GM18502 (cell line): ENCODE measurements around the gene LPAR1.

Source experiments
- ATAC-seq: cut with Tn5 transposase; IDR thresholded peaks from one replicate; pipeline ENCODE4 v1.9.1; 2021; ENCODE audit warnings: mild to moderate bottlenecking; ENCODE audit not compliant: unreplicated experiment, poor library complexity

The LPAR1 gene

DNA sequence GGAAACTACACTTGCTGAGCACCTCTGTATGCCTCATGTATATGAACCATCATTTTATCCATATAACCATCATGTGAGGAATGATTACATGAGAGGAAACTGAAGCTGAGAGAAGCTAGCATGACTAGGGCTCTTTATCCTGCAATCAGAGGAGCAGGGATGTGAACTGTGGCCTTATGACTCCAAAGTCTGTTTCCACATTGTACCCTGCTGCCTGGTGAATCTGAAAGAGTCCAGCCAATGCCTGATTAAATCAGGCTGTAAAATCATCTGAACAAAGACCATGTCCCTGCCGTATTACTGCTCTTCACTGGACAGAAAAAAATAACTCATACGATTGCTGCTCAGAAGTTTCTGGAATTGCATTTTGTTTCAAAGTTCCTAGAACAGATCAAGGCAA lies 67.0 kb downstream of the LPAR1 start:
- ATAC-seq = no peak

DNA sequence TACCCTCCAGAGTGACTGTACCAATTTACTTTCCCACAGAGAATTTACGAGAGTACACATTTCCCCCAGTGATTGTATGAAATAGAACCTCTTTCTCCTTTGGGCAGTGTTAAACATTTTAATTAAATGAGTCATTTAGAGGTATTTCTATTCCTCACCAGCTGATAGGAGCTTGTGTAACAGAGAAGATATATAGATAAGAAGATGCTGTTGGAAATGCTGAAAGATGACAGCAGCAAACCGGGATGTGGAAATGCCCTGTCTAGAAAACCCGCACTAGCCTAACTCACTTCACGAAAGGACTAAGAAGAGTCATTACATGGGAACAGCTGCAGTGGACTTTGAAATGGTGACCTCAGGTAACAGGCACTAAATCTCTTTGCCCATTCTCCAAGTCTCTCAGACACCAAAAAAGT lies 68.3 kb downstream of the LPAR1 start:
- ATAC-seq = no peak

DNA sequence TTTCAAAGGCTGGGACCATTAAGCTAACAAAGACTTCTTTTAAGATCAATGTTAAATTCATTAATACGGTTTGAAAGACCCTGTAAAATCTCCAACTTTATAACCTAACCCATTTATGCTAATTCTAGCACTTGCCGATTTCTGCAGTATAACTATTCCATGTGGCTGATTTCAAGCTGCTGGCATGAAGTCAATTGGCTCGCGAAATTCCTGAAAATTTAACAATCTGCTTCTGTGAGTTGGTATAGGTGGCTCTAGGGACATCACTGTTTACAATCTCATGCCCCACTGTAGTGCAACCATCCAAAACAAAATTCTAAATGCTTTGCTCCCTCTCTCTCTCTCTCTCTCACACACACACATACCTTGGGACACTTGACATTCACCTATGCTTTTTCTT lies 70.2 kb downstream of the LPAR1 start:
- ATAC-seq = no peak

- ATAC-seq = no peak
Observed at GRCh38 chr9:110967196-110967595, 71.1 kb downstream of the LPAR1 start.

GRCh38 chr9:110960288-110960687 lies 78.0 kb downstream of the LPAR1 start:
- no peak for ATAC-seq

- no peak for ATAC-seq
Observed at GRCh38 chr9:110958847-110959246, 79.4 kb downstream of the LPAR1 start.

DNA sequence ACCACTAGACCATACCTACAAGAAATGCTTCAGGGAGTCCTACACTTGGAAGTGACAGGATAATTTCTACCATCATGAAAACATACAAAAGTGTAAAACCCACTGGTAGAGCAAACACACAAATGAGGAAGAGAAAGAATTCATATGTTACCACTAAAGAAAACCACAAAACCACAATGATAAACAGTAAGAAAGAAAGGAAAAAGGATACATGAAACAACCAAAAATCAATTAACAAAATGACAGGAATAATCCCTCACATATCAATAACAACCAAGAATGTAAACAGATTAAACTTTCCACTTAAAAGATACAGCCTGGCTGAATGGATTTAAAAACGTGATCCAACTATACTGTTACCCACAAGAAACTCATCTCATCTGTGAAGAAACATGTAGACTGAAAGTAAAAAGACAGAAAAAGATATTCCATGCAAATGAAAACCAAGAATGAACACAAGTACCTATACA lies 83.4 kb downstream of the LPAR1 start:
- ATAC-seq = no peak

GRCh38 chr9:110952540-110952859 lies 85.8 kb downstream of the LPAR1 start:
- no peak for ATAC-seq

DNA sequence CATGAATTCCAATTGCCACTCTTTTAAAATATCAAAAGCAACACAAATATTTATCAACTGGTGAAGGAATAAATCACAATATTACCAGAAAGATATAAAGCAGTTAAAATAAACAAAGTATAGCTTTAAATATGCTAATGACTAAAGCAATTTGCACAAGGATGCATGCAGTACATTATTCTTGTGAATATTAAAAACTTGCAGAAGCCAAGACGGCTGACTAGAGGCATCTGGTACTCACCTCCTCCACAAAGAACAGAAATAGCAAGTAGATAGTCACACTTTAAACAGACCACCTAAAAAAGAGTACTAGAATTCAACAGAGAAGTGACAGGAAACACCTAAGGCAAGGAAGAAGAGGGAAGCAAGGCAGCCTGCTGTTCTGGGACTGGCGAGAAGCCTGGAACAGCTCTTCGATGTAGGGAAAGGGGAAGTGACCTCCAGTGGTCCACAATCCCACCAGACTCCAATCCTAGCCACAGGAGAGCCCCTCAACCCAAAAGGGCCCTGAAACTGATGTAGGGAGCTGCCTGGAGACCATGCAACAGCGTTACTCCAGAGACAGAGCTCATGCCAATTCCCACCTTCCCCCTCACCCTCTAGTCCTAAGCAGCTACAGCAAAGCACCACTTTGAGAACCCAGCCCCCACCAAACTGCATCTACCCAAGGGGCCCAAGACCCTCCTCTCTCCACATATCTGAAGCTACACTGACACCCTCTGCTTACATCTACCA lies 86.3 kb downstream of the LPAR1 start:
- no peak for ATAC-seq

GRCh38 chr9:110950041-110950645 lies 88.1 kb downstream of the LPAR1 start:
- ATAC-seq = no peak

GRCh38 chr9:110949081-110949480 lies 89.2 kb downstream of the LPAR1 start:
- no peak for ATAC-seq

DNA sequence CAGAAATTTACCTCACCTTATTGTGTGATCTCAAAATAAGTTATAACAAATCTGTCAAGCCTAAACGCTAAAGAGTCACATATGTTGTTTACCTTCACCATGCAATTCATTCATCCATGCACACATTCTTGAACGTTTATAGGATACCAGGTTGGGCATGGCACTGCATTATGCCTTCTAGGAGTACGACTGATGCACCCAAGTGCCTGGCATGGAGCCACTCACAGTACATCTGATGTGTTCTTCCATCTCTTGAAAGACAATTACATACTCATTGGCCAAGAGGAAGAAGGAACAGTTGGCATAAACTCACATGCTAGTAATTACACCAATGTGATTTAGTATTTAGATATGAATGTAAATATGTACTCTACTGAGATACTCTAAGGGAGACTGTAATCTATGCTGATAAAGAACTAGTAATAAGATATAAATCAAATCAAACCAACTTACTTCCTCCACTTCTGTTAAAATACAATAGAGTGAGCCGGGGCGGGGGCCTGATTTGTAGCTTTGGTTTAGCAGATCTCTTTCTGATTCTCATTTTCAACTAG lies 90.7 kb downstream of the LPAR1 start:
- ATAC-seq = no peak

- ATAC-seq = no peak
Observed at GRCh38 chr9:110942522-110942921, 95.7 kb downstream of the LPAR1 start.

GRCh38 chr9:110940951-110941557 lies 97.2 kb downstream of the LPAR1 start:
- ATAC-seq = no peak

GRCh38 chr9:110939573-110939972 lies 98.7 kb downstream of the LPAR1 start:
- no peak for ATAC-seq

DNA sequence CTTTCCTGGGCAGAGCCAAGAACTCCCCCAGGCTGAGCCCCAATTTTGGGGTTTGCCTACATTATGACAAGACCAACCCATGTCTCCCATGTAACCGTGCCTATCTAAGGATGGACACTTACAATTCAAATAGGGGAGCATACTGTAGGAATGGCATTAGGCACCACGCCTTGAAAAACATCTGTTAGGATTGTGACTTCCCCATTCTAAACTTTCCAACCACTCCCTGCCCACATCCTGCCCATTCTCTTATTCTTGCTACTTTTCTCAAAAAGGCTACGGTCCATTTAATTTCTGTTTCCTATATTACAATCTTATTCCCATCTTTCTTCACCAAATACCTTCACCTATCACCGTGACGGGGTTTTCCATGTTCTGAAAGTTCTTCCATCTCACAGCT lies 99.2 kb downstream of the LPAR1 start:
- no peak for ATAC-seq

- no peak for ATAC-seq
Observed at GRCh38 chr9:110938242-110938641, 100.0 kb downstream of the LPAR1 start.

- no peak for ATAC-seq
Observed at GRCh38 chr9:110936719-110937452, 101.4 kb downstream of the LPAR1 start.

- ATAC-seq = no peak
Observed at GRCh38 chr9:110936237-110936636, 102.0 kb downstream of the LPAR1 start.

- no peak for ATAC-seq
Observed at GRCh38 chr9:110935829-110936228, 102.4 kb downstream of the LPAR1 start.
